WERI-Rb-1 (cell line): ENCODE measurements around the gene MYO18B.
A peak's percentile ranks its signal among the peaks of the same experiment; 100 is the strongest.

Experiments used
- DNase-seq: peaks from one replicate; pipeline ENCODE4 v3.0.0-alpha.2; 2020
- H3K27ac ChIP-seq: fragments of 250-450 bp; sonication (Bioruptor Pico); 2 replicates; pipeline ENCODE4 v1.5.1; 2020; ENCODE audit warnings: mild to moderate bottlenecking, moderate library complexity
- H3K27me3 ChIP-seq: fragments of 250-450 bp; sonication (Bioruptor Pico); 2 replicates; pipeline ENCODE4 v1.5.1; 2021; ENCODE audit warnings: mild to moderate bottlenecking, low read depth, moderate library complexity; ENCODE audit not compliant: insufficient read depth, severe bottlenecking
- H3K36me3 ChIP-seq: fragments of 250-450 bp; sonication (Bioruptor Pico); 2 replicates; pipeline ENCODE4 v1.5.1; 2020; ENCODE audit warnings: mild to moderate bottlenecking, moderate library complexity
- H3K4me3 ChIP-seq: 2 replicates; pipeline ENCODE4 v1.5.1; 2011; ENCODE audit warnings: low read depth, mild to moderate bottlenecking, control low read depth, low read length
- H3K9me3 ChIP-seq: fragments of 250-450 bp; sonication (Bioruptor Pico); 2 replicates; pipeline ENCODE4 v1.5.1; 2021; ENCODE audit warnings: mild to moderate bottlenecking, moderate library complexity; ENCODE audit not compliant: severe bottlenecking
- CTCF ChIP-seq: IDR thresholded peaks from 2 replicates; pipeline ENCODE4 v1.5.1; 2011; ENCODE audit warnings: low read depth, mild to moderate bottlenecking, control low read depth, inconsistent platforms, low read length

The MYO18B gene

GRCh38 chr22:25939384-25939783, 197.4 kb downstream of the MYO18B start:
- H3K9me3 ChIP-seq, result peaks cover 4% of the 10 kb centered on the region
- DNase-seq, result no peak
- 0 out of 2 replicates have a peak, but pooled peaks have one; percentile 1 for TF ChIP-seq CTCF
- H3K27ac ChIP-seq, result no peak overlapping the region
- H3K4me3 ChIP-seq, result no peak overlapping the region
- H3K27me3 ChIP-seq, result no peaks in the 10 kb centered on the region
- H3K36me3 ChIP-seq, result no peaks in the 10 kb centered on the region

DNA sequence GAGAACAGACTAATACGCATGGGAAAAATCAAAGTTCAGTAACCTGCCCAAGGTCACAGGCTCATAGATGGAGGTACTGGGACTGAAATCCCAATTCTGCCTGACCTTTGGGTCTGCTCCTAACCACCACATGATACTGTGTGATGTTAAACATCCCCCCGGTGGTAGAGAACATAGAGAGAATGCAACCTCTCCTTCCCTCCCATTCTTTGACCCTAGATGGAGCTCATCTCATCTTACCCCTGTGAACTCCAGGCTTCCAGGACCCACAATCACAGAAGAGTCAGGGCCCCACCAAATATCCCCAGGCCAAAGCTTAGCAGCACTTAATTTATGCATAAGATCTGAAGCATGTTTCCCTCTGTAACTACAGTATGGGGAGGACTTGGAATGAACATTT, 198.5 kb downstream of the MYO18B start:
- peak; percentile 38; the same call in 1 of the 2 replicates for TF ChIP-seq CTCF
- peaks cover 4% of the 10 kb centered on the region for H3K9me3 ChIP-seq
- no peak overlapping the region for H3K4me3 ChIP-seq
- no peak overlapping the region; the same call in 1 of the 2 replicates for H3K27ac ChIP-seq
- no peaks in the 10 kb centered on the region for H3K36me3 ChIP-seq
- no peaks in the 10 kb centered on the region for H3K27me3 ChIP-seq
- no peak for DNase-seq

GRCh38 chr22:25941365-25941960, 199.5 kb downstream of the MYO18B start:
- H3K27me3 ChIP-seq, result no peaks in the 10 kb centered on the region
- H3K36me3 ChIP-seq, result no peaks in the 10 kb centered on the region
- DNase-seq, result no peak
- peak overlapping the region; percentile 90 for H3K27ac ChIP-seq
- H3K4me3 ChIP-seq, result no peak overlapping the region
- no peak for TF ChIP-seq CTCF
- H3K9me3 ChIP-seq, result peaks cover 4% of the 10 kb centered on the region

- no peak for TF ChIP-seq CTCF
- DNase-seq, result peak; percentile 86
- H3K27ac ChIP-seq, result peak overlapping the region; percentile 90
- no peaks in the 10 kb centered on the region for H3K36me3 ChIP-seq
- no peak overlapping the region for H3K4me3 ChIP-seq
- H3K9me3 ChIP-seq, result peaks cover 4% of the 10 kb centered on the region
- no peaks in the 10 kb centered on the region for H3K27me3 ChIP-seq
Measured at GRCh38 chr22:25942115-25942855, 200.3 kb downstream of the MYO18B start.

DNA sequence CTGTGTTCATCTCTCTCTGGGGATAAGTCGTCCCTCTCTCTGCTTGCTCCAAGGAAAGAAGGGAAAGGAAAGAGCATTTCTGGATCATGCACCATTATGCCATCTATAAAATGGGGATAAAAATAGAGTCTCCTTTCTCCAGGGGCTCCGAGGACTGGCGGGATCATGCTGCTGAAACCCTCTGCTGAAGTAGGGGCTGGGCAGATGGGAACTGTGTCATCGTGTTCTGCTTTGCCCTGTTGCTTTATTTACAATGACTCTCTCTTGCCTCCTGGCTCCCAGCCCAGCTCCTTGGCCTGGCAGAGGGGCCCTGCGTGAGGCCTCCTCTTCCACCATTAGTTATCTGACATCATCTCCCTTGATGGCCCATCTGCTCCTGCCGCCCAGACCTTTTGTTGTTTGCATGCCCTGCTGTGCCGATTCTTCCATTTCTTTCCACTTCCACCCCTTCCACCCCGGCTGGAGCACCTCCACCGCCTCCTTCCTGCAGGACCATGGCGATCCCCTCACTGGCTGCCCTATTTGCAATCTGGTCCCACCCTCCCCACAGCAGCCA, 200.9 kb downstream of the MYO18B start:
- no peak for TF ChIP-seq CTCF
- DNase-seq, result peak; percentile 74

More for the DNA sequence above, 200.9 kb downstream of the MYO18B start:
- H3K27ac ChIP-seq, result peak overlapping the region; percentile 90
- no peaks in the 10 kb centered on the region for H3K27me3 ChIP-seq
- H3K36me3 ChIP-seq, result no peaks in the 10 kb centered on the region
- peaks cover 4% of the 10 kb centered on the region for H3K9me3 ChIP-seq
- peak overlapping the region; percentile 1; the same call in 1 of the 2 replicates for H3K4me3 ChIP-seq
